Fibroblast of the aortic adventitia (primary cell): ENCODE data around the gene TBC1D2B. TPM values are rescaled to one million over a fixed set of nuclear protein-coding genes. Genes with fewer than 3 reads are reported as not detected.
"Not testable (repeated sequence)": the region's sequence is repeated elsewhere in the genome, so short reads cannot be mapped to it uniquely, and the experiment has no call there.

Experiments
- DNase-seq: peaks from one replicate; pipeline ENCODE4 v3.0.0-alpha.2; 2010; ENCODE audit warnings: low read depth
- H3K4me3 ChIP-seq: 2 replicates; pipeline ENCODE4 v1.5.1; 2011; ENCODE audit warnings: low read depth, mild to moderate bottlenecking, control low read depth, low read length, moderate library complexity
- total RNA-seq: library from RNA; depleted of rRNA; stranded (reverse); fragments of >200 nt; gene quantifications from 2 replicates; pipeline ENCODE4 v1.2.3, GENCODE V29; 2012; ENCODE audit warnings: low replicate concordance
- TF ChIP-seq, protein P1 (sequence below): IDR thresholded peaks from 2 replicates; pipeline ENCODE4 v1.5.1; 2011; ENCODE audit warnings: mild to moderate bottlenecking, low read length, control low read depth, inconsistent platforms; ENCODE audit not compliant: insufficient read depth

Gene TBC1D2B
- total RNA-seq, 1 donor: 28.9 TPM

DNA sequence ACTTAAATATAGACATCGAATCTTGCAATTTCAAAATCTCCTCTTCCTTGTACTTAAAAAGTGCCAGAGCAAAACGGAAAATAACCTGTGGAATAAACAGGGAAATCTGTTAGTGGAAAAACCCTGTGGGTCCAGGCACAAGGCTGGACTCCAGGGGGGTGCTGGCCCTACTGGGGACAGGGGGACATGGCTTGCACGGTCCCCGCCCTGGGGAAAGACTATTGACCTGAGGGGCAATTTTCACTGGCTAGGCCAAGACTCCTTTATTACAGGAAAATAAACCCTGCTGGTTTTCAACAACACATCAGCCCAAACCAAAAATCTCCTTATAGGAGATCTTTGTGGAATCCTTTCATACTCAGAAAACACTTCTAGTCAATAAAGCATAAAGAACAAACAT is 75.9 kb downstream of the TBC1D2B start:
- H3K4me3 ChIP-seq: no peak overlapping the region
- no peak for DNase-seq
- TF ChIP-seq, protein P1, sequence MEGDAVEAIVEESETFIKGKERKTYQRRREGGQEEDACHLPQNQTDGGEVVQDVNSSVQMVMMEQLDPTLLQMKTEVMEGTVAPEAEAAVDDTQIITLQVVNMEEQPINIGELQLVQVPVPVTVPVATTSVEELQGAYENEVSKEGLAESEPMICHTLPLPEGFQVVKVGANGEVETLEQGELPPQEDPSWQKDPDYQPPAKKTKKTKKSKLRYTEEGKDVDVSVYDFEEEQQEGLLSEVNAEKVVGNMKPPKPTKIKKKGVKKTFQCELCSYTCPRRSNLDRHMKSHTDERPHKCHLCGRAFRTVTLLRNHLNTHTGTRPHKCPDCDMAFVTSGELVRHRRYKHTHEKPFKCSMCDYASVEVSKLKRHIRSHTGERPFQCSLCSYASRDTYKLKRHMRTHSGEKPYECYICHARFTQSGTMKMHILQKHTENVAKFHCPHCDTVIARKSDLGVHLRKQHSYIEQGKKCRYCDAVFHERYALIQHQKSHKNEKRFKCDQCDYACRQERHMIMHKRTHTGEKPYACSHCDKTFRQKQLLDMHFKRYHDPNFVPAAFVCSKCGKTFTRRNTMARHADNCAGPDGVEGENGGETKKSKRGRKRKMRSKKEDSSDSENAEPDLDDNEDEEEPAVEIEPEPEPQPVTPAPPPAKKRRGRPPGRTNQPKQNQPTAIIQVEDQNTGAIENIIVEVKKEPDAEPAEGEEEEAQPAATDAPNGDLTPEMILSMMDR: no peak

DNA sequence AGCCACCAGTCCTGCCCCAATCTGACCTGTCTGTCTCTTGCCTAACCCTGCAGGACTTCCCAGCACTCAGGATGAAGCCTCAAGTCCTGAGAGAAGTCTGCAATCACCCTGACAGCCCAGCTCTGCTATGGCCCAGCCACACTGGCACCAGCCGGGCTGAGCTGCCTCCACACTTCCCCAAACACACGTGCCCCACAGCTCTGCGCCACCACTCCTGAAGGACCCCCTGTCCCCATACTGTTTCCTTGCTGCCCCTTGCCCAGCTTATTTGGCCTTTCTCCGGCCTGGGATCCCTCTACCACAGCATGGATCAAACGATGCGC is 76.6 kb downstream of the TBC1D2B start:
- H3K4me3 ChIP-seq: no peak overlapping the region
- TF ChIP-seq, protein P1: no peak
- DNase-seq: no peak

- DNase-seq: peak; percentile 33
- TF ChIP-seq, protein P1: peak; percentile 40
- H3K4me3 ChIP-seq: no peak overlapping the region
Measured at GRCh38 chr15:78000091-78000926, 77.2 kb downstream of the TBC1D2B start.

DNA sequence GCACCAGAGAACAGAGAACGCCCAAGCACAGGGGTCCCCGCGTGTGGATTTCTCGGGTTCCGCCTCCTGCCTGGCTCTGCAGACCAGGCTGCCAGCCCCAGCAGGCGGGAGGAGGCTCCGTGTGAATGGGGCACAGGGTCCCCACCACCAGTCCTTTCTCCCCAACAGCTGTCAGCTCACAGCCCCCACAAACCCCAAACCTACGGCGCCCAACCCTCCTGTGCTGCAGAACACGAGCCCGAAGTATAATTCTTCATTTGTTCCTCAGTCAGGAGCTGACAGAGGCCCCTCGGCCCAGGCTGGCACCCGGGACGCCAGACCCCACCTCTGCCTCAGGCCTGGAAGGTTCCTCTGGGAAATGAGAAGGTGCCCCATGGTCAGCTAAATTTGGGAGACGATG is 78.0 kb downstream of the TBC1D2B start:
- no peak overlapping the region for H3K4me3 ChIP-seq
- TF ChIP-seq, protein P1: no peak
- DNase-seq: no peak

GRCh38 chr15:77998592-77998991 is 78.9 kb downstream of the TBC1D2B start:
- DNase-seq: no peak
- TF ChIP-seq, protein P1: no peak
- H3K4me3 ChIP-seq: no peak overlapping the region

GRCh38 chr15:77997761-77998554 is 79.6 kb downstream of the TBC1D2B start:
- H3K4me3 ChIP-seq, DNase-seq: not testable (repeated sequence)

DNA sequence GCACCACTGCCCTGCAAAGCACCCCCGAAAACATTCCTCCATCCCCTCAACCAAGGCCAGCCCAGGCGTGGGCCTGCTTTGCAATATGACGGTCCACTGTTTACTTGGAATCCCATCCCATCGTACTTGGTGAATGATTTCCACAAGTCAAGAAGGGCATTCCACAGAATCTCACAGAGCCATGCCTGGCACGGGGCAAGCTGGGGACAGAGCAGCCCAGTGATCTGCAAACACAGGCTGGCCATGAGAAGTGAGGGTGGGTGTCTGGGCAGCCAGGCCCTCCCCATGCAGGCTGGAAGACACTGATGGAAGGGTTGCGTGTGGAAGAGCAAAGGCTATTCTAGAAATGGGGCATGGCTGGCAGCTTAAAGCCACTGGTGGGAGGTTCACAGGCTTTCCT is 80.3 kb downstream of the TBC1D2B start:
- not testable (repeated sequence) for DNase-seq, H3K4me3 ChIP-seq

- H3K4me3 ChIP-seq: not testable (repeated sequence)
- DNase-seq: peak; percentile 29
Measured at GRCh38 chr15:77996713-77997171, 80.8 kb downstream of the TBC1D2B start.

DNA sequence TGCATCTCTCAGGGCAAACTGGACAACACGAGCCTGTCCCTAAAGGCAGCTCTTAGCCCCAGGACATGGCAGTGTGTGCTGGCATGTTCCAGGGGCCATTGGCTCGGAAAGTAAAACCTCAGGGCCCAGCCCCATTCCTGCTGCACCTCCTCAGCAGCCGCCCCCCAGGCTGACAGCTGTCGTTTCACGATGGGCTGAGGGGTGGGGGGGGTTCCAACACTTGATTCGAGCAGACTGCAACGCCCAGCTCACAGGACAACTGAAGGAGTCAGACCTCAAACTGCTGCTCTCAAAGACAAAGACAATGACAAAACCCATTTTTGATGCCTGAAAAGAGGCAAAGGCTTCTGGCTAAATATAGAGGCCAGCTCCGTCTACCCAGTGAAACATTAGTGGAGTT is 81.3 kb downstream of the TBC1D2B start:
- not testable (repeated sequence) for DNase-seq, H3K4me3 ChIP-seq

DNA sequence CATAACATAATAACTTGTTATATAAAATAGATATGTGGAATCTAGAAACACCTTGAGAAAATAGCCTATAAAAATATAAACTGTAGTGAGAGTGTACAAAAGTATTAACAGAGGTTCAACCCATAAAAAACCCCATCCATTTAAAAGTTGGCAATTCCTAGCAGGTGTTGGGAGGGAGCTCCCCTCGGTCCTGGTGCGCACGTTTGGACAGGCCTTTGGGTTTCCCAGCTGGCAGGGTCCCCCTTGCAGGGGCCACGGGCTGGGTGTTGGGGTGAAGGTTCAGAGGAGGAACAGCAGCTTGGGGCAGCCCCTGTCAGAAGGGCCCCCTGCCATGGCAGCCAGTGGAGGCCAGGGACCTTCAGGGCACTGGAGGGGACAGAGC is 82.0 kb downstream of the TBC1D2B start:
- not testable (repeated sequence) for DNase-seq

More for the DNA sequence above, 82.0 kb downstream of the TBC1D2B start:
- H3K4me3 ChIP-seq: not testable (repeated sequence)
